Adrenal gland (tissue), 12 donors: ENCODE data around the gene CRYGN. TPM values are rescaled to one million over a fixed set of nuclear protein-coding genes. Genes with fewer than 3 reads are reported as not detected.

Experiments
- DNase-seq, 7 donors: peaks; one replicate each; pipeline ENCODE4 v3.0.0-alpha.2; 2019 to 2020
- H3K27ac ChIP-seq, 5 donors: fragments of 200-600 bp; sonication (generic) in 4 of 5; 1 replicate in 3 of 5; 2 replicates in 2 of 5; pipeline versions ENCODE4 v1.5.1 to v1.8.0; 2016 to 2020; ENCODE audit warnings: mild to moderate bottlenecking in 1 of 5
- H3K27me3 ChIP-seq: fragments of 200-600 bp; 2 replicates; pipeline ENCODE4 v1.8.0; 2021
- H3K36me3 ChIP-seq, 2 donors: fragments of 200-600 bp; replicated peaks in 1 of 2; 1 replicate in 1 of 2; 2 replicates in 1 of 2; pipeline versions ENCODE4 v1.5.1 to v1.8.0; 2018 to 2022
- H3K4me1 ChIP-seq, 2 donors: fragments of 200-600 bp; replicated peaks in 1 of 2; 1 replicate in 1 of 2; 2 replicates in 1 of 2; pipeline versions ENCODE4 v1.5.1 to v1.8.0; 2018 to 2021
- H3K4me3 ChIP-seq, 4 donors: fragments of 200-600 bp; sonication (generic) in 3 of 4; one replicate each; pipeline ENCODE4 v1.5.1; 2016 to 2018
- H3K9me3 ChIP-seq, 3 donors: fragments of 200-600 bp; sonication (generic) in 1 of 3; replicated peaks in 1 of 3; 1 replicate in 2 of 3; 2 replicates in 1 of 3; pipeline versions ENCODE4 v1.5.1 to v1.8.0; 2016 to 2021
- POLR2A ChIP-seq, 2 donors: fragments of 450-650 bp; IDR thresholded peaks; one replicate each; pipeline ENCODE4 v1.6.1; 2017; ENCODE audit warnings: antibody characterized with exemption in 2 of 2, mild to moderate bottlenecking in 2 of 2, moderate library complexity in 1 of 2
- WGBS, 4 donors: extraction: QIAGEN DNeasy Blood & Tissue Kit in 2 of 4; methylation state at CpG; one replicate each; pipeline versions ENCODE4 v1.1.5 to v1.1.7; 2013 to 2017; 5-methylcytosine and 5-hydroxymethylcytosine counted together
- intact Hi-C, 2 donors: fragments of 100-400 bp; cut with DNase I; formaldehyde crosslinking; loops; one replicate each; pipeline versions ENCODE4 v1.14.1 to v1.15.0; 2022 to 2023
- polyA plus RNA-seq, 3 donors: library from polyadenylated mRNA; stranded (reverse); fragments of 200-250 nt in 2 of 3; fragments of 350-450 nt in 1 of 3; fragmentation: Illumina TruSeq in 1 of 3; extraction: RNeasy Lipid Tissue Mini Kit (QIAGEN cat#74804) in 1 of 3; gene quantifications; one replicate each; pipeline ENCODE4 v1.2.3, GENCODE V29; 2013 to 2014
- total RNA-seq, 9 donors: library from RNA; depleted of rRNA in 4 of 9; stranded (reverse); fragments of >200 nt in 4 of 9; fragments of 120-200 nt in 1 of 9; fragmentation: NEBNext Ultra II Directional in 1 of 9; extraction: Animal tissue kit (Norgen Biotek cat#: 25700) in 1 of 9; gene quantifications; one replicate each; pipeline versions ENCODE4 v1.1.0 to v1.2.4, GENCODE V29; 2013 to 2023
- TF ChIP-seq, protein P1 (sequence below), 6 experiments: fragments of 450-650 bp in 4 of 6; fragments of 200-600 bp in 2 of 6; sonication (generic) in 1 of 6; IDR thresholded peaks; 1 replicate in 5 of 6; 2 replicates in 1 of 6; pipeline versions ENCODE4 v1.5.1 to v1.8.0; 2016 to 2021; ENCODE audit warnings: antibody characterized with exemption in 6 of 6, mild to moderate bottlenecking in 2 of 6, moderate library complexity in 1 of 6
- donor health status: healthy with polysubstance abuse.
- donor health status: Bipolar disorder and iron deficiency.
- donor health status: DM: yes; HTN: yes; CAD: no.
- donor health status: DM: no; HTN: no; CAD: no.
- donor health status: DM: no; HTN: no; CAD: no.
- donor health status: DM: yes; HTN: yes; CAD: no.

The CRYGN gene
- total and polyA plus RNA-seq, 12 donors: 0.11 to 0.88 (median 0.49) TPM; not detected in 6

DNA sequence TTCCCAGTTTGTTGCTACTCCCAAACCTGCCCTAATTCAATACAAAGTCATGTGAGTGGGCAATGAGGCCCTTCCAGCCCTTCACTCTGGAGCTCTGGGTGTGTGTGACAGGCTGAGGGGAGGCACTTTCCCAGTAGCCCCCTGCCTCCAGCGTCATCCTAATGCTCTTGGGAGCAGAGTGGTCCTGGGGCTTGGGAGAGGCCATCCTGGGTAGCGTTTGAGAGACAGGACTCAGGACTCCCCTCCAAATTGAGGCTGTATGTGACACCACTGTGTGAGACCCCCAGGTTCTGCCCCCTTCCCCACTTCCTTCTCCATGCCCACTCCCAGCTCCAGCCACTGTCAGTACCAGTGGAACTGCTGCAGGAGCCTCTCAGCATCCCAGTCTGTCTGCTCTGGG, 6.5 kb upstream of the CRYGN start:
- H3K4me3 ChIP-seq: no peak overlapping the region
- H3K4me1 ChIP-seq: peaks cover 0 to 4% of the 10 kb centered on the region in 2 donors
- intact Hi-C loops: loop anchor here in 1 of 2 donors (5.0 kb wide), 1 partner anchor 79 kb away; no protein-coding TSS in a partner anchor
- no peaks in the 10 kb centered on the region for H3K36me3 ChIP-seq
- no peak for TF ChIP-seq POLR2A (IDR thresholded peaks at IDR 0.05)
- TF ChIP-seq, protein P1, sequence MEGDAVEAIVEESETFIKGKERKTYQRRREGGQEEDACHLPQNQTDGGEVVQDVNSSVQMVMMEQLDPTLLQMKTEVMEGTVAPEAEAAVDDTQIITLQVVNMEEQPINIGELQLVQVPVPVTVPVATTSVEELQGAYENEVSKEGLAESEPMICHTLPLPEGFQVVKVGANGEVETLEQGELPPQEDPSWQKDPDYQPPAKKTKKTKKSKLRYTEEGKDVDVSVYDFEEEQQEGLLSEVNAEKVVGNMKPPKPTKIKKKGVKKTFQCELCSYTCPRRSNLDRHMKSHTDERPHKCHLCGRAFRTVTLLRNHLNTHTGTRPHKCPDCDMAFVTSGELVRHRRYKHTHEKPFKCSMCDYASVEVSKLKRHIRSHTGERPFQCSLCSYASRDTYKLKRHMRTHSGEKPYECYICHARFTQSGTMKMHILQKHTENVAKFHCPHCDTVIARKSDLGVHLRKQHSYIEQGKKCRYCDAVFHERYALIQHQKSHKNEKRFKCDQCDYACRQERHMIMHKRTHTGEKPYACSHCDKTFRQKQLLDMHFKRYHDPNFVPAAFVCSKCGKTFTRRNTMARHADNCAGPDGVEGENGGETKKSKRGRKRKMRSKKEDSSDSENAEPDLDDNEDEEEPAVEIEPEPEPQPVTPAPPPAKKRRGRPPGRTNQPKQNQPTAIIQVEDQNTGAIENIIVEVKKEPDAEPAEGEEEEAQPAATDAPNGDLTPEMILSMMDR (IDR thresholded peaks at IDR 0.05): no peak
- WGBS, 4 donors: 40 to 100% (median 97%) methylated on average over 1 to 2 of the region's 2 CpGs
- DNase-seq: no peak
- H3K27me3 ChIP-seq: no peaks in the 10 kb centered on the region
- H3K27ac ChIP-seq: no peak overlapping the region
- no peaks in the 10 kb centered on the region for H3K9me3 ChIP-seq

DNA sequence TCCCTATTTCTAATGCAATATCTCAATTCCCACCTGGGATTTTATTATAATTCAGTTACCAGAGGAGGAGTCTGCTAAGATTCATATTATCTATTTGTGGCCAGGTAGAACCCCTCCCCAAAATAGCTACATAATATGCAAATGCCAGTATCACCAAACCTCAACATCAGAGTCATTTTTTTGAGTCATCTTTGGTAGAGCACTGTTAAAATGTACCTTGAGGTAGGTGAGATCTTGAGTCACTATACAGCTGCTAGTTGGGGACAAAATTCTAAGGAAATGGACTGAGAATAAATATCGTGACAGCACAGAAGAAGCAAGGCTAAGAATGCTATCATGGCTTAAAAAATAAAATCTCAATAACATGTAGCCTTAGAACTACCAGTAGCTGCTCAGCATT, 4.7 kb upstream of the CRYGN start:
- no peak for TF ChIP-seq POLR2A (IDR thresholded peaks at IDR 0.05)
- TF ChIP-seq, protein P1 (IDR thresholded peaks at IDR 0.05): no peak
- Histone ChIP-seq H3K27ac (no peak overlapping the region), H3K9me3 (no peaks in the 10 kb centered on the region), H3K4me1 (peaks cover 6 to 15% of the 10 kb centered on the region in 2 donors), H3K36me3 (no peaks in the 10 kb centered on the region), H3K27me3 (peaks cover 5% of the 10 kb centered on the region), H3K4me3 (no peak overlapping the region)
- WGBS, 4 donors: 76 to 89% (median 79%) methylated on average over 1 of the region's 1 CpG
- intact Hi-C loops: loop anchor here in 1 of 2 donors (5.0 kb wide), 1 partner anchor 77 kb away; no protein-coding TSS in a partner anchor
- DNase-seq: no peak

DNA sequence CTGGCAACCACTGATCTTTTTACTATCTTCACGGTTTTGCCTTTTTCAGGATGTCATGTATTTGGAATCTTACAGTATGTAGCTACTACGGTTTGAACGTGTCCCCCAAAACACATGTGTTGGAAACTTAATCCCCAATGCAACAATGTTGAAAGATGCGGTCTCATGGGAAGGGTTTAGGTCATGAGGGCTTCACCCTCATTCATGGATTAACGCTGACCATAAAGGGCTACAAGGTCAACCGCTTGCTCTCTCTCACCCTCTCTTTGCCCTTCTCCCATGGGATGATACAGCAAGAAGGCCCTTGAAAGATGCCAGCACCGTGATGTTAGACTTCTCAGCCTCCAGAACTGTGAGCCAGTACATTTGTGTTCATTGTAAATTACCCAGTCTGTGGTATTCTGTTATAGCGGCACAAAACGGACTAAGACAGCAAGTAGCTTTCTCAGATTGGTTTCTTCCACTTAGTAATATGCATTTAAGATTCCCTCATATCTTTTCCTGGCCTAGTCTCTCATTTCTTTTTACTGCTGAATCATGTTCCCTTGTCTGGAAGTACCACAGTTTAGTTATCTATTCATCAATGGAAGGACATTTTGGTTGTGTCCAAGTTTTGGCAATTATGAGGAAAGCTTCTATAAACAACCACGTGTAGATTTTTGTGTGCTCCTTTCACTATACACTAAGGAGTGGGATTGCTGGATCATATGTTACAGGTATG, 3.0 kb upstream of the CRYGN start:
- Histone ChIP-seq H3K9me3 (no peaks in the 10 kb centered on the region), H3K4me3 (no peak overlapping the region), H3K27ac (no peak overlapping the region), H3K36me3 (no peaks in the 10 kb centered on the region), H3K4me1 (peaks cover 9 to 12% of the 10 kb centered on the region in 2 donors), H3K27me3 (peaks cover 22% of the 10 kb centered on the region)
- WGBS, 4 donors: 79 to 87% (median 84%) methylated on average over 10 of the region's 10 CpGs
- no peak for DNase-seq
- intact Hi-C loops: no loop called here
- TF ChIP-seq, protein P1 (IDR thresholded peaks at IDR 0.05): no peak
- TF ChIP-seq POLR2A (IDR thresholded peaks at IDR 0.05): no peak

DNA sequence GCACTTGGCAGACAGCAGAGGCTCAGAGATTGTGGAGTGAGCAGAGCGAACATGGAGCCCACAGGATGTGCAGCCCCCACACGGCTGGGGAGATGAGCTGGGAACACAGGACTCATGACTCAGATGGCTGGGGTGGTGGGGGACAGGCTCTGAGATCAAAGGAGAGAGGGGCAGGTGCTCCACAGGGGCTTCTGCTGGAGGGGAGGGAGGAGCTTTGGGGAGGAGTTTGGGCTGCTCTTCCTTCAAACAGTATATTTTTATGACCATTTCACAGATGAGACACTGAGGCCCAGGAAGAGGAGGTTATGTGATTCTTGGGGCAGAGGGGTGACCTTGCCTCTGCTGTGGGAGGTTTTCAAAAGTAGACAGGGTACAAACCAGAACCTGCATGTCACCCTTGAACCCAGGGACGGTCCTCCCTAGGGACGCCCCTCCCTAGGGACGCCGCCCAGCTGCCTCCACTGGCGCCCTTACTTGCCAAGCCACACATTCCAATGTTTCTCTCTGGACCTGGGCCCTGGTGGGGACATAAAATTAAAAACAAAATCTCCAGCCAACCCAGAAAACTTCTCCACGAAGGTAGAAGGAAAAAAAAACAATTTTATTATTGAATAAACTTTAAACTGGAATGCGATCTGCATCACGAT, 981 bp upstream of the CRYGN start:
- Histone ChIP-seq H3K36me3 (no peaks in the 10 kb centered on the region), H3K27ac (peak overlapping the region in 1 of 5 donors; percentile 69), H3K4me1 (peaks cover 9 to 12% of the 10 kb centered on the region in 2 donors), H3K4me3 (no peak overlapping the region), H3K27me3 (peaks cover 23% of the 10 kb centered on the region), H3K9me3 (no peaks in the 10 kb centered on the region)
- TF ChIP-seq POLR2A (IDR thresholded peaks at IDR 0.05): no peak
- TF ChIP-seq, protein P1 (IDR thresholded peaks at IDR 0.05): no peak
- WGBS, 4 donors: 63 to 68% (median 66%) methylated on average over 10 of the region's 10 CpGs
- intact Hi-C loops: no loop called here
- no peak for DNase-seq
